ENCODE data around the gene AGBL4.
"Not testable (repeated sequence)": the region's sequence is repeated elsewhere in the genome, so short reads cannot be mapped to it uniquely, and the experiment has no call there.

AGBL4 gene

GRCh38 chr1:49297783-49298182, 726.0 kb downstream of the AGBL4 start:
- peaks cover 2% of the 10 kb centered on the region for H3K9me3 ChIP-seq (ENCODE audit: severe bottlenecking)
- no peak for DNase-seq
- no peaks in the 10 kb centered on the region for H3K36me3 ChIP-seq
- no peak overlapping the region for H3K27ac ChIP-seq
- TF ChIP-seq, protein P1, sequence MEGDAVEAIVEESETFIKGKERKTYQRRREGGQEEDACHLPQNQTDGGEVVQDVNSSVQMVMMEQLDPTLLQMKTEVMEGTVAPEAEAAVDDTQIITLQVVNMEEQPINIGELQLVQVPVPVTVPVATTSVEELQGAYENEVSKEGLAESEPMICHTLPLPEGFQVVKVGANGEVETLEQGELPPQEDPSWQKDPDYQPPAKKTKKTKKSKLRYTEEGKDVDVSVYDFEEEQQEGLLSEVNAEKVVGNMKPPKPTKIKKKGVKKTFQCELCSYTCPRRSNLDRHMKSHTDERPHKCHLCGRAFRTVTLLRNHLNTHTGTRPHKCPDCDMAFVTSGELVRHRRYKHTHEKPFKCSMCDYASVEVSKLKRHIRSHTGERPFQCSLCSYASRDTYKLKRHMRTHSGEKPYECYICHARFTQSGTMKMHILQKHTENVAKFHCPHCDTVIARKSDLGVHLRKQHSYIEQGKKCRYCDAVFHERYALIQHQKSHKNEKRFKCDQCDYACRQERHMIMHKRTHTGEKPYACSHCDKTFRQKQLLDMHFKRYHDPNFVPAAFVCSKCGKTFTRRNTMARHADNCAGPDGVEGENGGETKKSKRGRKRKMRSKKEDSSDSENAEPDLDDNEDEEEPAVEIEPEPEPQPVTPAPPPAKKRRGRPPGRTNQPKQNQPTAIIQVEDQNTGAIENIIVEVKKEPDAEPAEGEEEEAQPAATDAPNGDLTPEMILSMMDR (IDR thresholded peaks at IDR 0.05; ENCODE audit: low read depth, low read length): no peak
- H3K27me3 ChIP-seq (ENCODE audit: insufficient read depth, low read depth, severe bottlenecking): no peaks in the 10 kb centered on the region
- H3K4me3 ChIP-seq (ENCODE audit: low read depth, low read length): no peak overlapping the region

DNA sequence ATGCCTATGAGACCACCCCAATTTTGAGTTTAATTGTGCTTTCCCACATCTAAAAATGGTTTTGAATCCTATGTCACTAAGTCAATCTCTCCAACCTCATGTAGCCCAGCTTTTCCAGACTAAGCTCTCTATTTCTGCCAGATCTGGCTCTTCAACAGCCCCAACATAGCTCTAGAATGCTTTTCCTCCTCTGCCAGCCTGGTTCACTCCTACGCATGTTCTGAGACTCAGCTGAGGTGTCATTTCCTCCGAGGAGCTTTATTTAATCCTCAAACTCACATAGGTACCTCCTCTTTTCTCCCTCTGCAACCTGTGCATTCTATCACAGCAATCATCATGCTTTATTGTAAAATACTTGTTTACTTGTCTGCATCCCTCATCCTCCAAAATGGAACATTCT, 729.2 kb downstream of the AGBL4 start:
- peaks cover 6% of the 10 kb centered on the region for H3K9me3 ChIP-seq (ENCODE audit: severe bottlenecking)
- no peak overlapping the region for H3K27ac ChIP-seq
- H3K27me3 ChIP-seq (ENCODE audit: insufficient read depth, low read depth, severe bottlenecking): no peaks in the 10 kb centered on the region
- no peak overlapping the region for H3K4me3 ChIP-seq (ENCODE audit: low read depth, low read length)
- no peaks in the 10 kb centered on the region for H3K36me3 ChIP-seq
- TF ChIP-seq, protein P1 (IDR thresholded peaks at IDR 0.05; ENCODE audit: low read depth, low read length): no peak
- no peak for DNase-seq

DNA sequence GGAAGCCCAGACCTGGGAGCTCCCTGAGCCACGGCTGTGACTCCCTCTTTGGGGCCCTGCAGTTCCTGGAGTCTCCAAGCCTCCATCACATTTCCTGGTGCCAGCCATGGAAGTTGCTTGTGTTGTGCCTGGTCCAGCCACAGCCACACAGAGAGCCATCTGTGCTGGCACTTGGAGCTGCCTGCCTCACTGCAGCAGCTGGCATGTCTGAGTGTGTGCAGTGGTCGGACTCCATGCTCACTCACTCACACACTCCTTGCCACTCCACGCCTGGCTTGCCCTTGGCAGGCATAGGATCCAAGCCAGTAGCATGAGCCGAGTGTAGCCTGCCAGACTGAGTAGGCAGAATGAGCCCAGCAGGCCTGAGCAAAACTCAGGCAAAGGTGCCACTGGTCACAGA, 730.7 kb downstream of the AGBL4 start:
- DNase-seq: no peak
- H3K27me3 ChIP-seq (ENCODE audit: insufficient read depth, low read depth, severe bottlenecking): no peaks in the 10 kb centered on the region
- TF ChIP-seq, protein P1 (IDR thresholded peaks at IDR 0.05; ENCODE audit: low read depth, low read length): no peak
- H3K4me3 ChIP-seq (ENCODE audit: low read depth, low read length): no peak overlapping the region
- H3K36me3 ChIP-seq: no peaks in the 10 kb centered on the region
- H3K27ac ChIP-seq: no peak overlapping the region
- H3K9me3 ChIP-seq (ENCODE audit: severe bottlenecking): peaks cover 6% of the 10 kb centered on the region

- not testable (repeated sequence) for H3K4me3 ChIP-seq (ENCODE audit: low read depth, low read length); H3K27ac ChIP-seq; H3K36me3 ChIP-seq; H3K9me3 ChIP-seq (ENCODE audit: severe bottlenecking); H3K27me3 ChIP-seq (ENCODE audit: insufficient read depth, low read depth, severe bottlenecking); DNase-seq
These were observed 766.3 kb downstream of the AGBL4 start for GRCh38 chr1:49257211-49258049.

DNA sequence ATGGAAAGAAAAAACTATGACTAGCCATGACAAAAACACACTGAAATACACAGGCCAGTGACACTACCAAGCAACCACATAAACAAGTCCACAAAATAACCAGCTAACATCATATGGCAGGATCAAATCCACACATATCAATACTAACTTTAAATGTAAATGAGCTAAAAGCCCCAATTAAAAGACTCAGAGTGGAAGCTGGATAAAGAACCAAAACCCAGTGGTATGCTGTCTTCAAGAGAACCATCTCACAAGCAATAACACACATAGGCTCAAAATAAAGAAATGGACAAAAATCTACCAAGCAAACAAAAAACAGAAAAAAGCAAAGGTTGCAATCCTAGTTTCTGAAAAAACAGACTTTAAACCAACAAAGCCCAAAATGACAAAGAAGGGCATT, 770.8 kb downstream of the AGBL4 start:
- H3K27ac ChIP-seq: no peak overlapping the region
- TF ChIP-seq, protein P1 (IDR thresholded peaks at IDR 0.05; ENCODE audit: low read depth, low read length): no peak
- H3K4me3 ChIP-seq (ENCODE audit: low read depth, low read length): no peak overlapping the region
- no peaks in the 10 kb centered on the region for H3K9me3 ChIP-seq (ENCODE audit: severe bottlenecking)
- no peak for DNase-seq
- no peaks in the 10 kb centered on the region for H3K27me3 ChIP-seq (ENCODE audit: insufficient read depth, low read depth, severe bottlenecking)
- no peaks in the 10 kb centered on the region for H3K36me3 ChIP-seq

DNA sequence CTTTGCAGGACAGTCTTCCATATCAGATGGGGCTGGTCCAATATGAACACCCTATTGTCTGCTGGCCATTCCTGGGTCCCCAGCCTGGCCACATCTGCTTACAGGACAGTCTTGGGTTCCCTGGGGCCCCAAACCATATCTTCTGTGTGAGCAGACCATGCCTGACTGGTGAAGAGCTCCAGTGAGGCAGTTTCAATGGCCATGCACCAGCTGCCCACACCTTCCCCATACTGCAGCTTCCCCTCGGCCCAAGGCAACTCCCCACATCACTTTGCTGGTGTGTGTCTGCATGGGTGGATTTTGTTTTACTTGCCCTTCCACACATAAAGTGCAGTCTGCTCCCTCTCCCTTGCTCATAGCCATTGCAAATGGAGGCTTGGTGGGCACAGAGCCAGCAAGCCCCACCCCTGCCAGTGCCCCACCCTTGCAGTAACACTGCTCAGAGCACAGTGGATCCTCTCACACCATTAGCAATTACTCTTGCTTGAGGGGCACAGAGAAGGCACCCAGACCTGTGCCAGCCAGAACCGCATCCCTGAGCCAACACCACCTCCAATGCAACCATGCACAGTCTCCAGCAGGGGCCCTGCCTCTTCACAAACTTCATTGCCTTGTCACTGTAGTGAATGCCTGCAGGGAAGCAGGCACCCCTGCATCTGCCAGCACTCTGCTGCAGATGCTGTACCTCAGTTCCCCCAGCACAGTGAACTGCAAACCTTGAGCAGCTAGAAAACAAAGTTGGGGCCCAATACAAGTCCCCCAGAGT, 772.6 kb downstream of the AGBL4 start:
- Histone ChIP-seq H3K27me3 (ENCODE audit: insufficient read depth, low read depth, severe bottlenecking) (no peaks in the 10 kb centered on the region), H3K36me3 (no peaks in the 10 kb centered on the region), H3K4me3 (ENCODE audit: low read depth, low read length) (no peak overlapping the region), H3K27ac (no peak overlapping the region), H3K9me3 (ENCODE audit: severe bottlenecking) (no peaks in the 10 kb centered on the region)
- no peak for DNase-seq
- TF ChIP-seq, protein P1 (IDR thresholded peaks at IDR 0.05; ENCODE audit: low read depth, low read length): peak; percentile 26
